ENCODE measurements around the gene SDK1.

Gene SDK1

GRCh38 chr7:3892686-3893085 is 591.6 kb downstream of the SDK1 start:
- no peaks in the 10 kb centered on the region; a peak in 1 of 3 replicates for H3K36me3 ChIP-seq (ENCODE audit: control insufficient read depth in 2 of 2, insufficient read depth in 1 of 2, low read length in 2 of 2)
- POLR2A ChIA-PET = no interaction called here
- CTCF ChIA-PET = no interaction called here
- no peak overlapping the region for H3K27ac ChIP-seq (ENCODE audit: extremely low read depth, low read depth, low read length)
- H3K9me3 ChIP-seq (ENCODE audit: control insufficient read depth, insufficient read depth, low read depth, low read length) = no peaks in the 10 kb centered on the region
- H3K4me1 ChIP-seq (ENCODE audit: control insufficient read depth, insufficient read depth, low read length) = no peaks in the 10 kb centered on the region
- no peak overlapping the region for H3K4me3 ChIP-seq (ENCODE audit: low read depth, low read length)
- TF ChIP-seq ZNF335 (tag by site-specific recombination; conservative IDR thresholded peaks at IDR 0.05) (no peak), ZNF670 (tag by site-specific recombination; IDR thresholded peaks at IDR 0.05; ENCODE audit: low read depth) (no peak), YY1 (tag by site-specific recombination; IDR thresholded peaks at IDR 0.05) (no peak), ZNF610 (tag by site-specific recombination; IDR thresholded peaks at IDR 0.05; ENCODE audit: borderline replicate concordance) (no peak), GLI4 (tag by site-specific recombination; IDR thresholded peaks at IDR 0.05) (no peak), ZNF585B (tag by site-specific recombination; IDR thresholded peaks at IDR 0.05) (no peak), ZNF280D (tag by site-specific recombination; IDR thresholded peaks at IDR 0.05) (no peak), ZNF473 (tag by site-specific recombination; IDR thresholded peaks at IDR 0.05) (no peak), ZSCAN5A (tag by site-specific recombination; IDR thresholded peaks at IDR 0.05) (no peak)

DNA sequence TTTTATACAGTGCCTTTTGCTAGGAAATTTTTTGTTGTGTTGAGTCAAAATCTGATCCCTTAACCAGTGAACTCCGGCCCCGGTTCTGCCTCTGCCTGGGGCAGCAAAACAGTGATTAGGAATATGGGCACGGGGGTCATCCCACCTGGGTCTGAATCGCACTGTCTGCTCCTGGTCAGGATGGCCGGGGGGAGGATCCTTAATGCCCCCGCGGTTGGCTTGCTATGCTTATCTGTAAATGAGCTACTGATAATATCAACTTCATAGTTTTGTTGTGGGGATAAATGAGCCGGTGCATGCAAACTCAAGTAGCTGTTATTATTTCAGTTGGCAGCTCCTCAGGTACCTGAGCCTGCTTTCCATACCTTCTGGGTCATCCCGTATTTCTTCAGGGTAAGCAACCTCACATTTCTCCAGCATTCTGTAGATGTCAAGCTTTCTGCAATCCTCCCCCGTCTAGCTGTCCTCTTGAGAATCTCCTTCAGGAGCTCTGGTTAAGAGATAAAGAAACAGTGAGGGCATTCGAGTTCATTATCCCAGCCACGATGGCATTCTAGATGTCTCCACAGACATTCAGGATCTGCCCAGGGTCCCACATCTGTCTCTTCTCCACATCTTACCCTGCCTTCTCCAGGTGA is 592.2 kb downstream of the SDK1 start:
- H3K4me3 ChIP-seq (ENCODE audit: low read depth, low read length) = no peak overlapping the region
- no peaks in the 10 kb centered on the region for H3K4me1 ChIP-seq (ENCODE audit: control insufficient read depth, insufficient read depth, low read length)
- H3K27ac ChIP-seq (ENCODE audit: extremely low read depth, low read depth, low read length) = no peak overlapping the region
- H3K9me3 ChIP-seq (ENCODE audit: control insufficient read depth, insufficient read depth, low read depth, low read length) = no peaks in the 10 kb centered on the region
- no peaks in the 10 kb centered on the region; a peak in 1 of 3 replicates for H3K36me3 ChIP-seq (ENCODE audit: control insufficient read depth in 2 of 2, insufficient read depth in 1 of 2, low read length in 2 of 2)
- no peak for TF ChIP-seq ZBTB6 (tag by site-specific recombination; IDR thresholded peaks at IDR 0.05)
- TF ChIP-seq ZNF621 (tag by site-specific recombination; IDR thresholded peaks at IDR 0.05) = no peak
- TF ChIP-seq ZFP37 (tag by site-specific recombination; IDR thresholded peaks at IDR 0.05) = no peak
- TF ChIP-seq ZNF501 (tag by site-specific recombination; IDR thresholded peaks at IDR 0.05) = no peak
- TF ChIP-seq ZNF146 (tag by site-specific recombination; IDR thresholded peaks at IDR 0.05) = no peak
- TF ChIP-seq ZNF114 (tag by site-specific recombination; IDR thresholded peaks at IDR 0.05) = no peak
- TF ChIP-seq ZNF777 (tag by site-specific recombination; IDR thresholded peaks at IDR 0.05; ENCODE audit: borderline replicate concordance) = no peak
- TF ChIP-seq ZXDB (tag by site-specific recombination; IDR thresholded peaks at IDR 0.05) = no peak
- TF ChIP-seq ZNF155 (tag by site-specific recombination; IDR thresholded peaks at IDR 0.05) = no peak
- no peak for TF ChIP-seq ZBTB17 (tag by site-specific recombination; IDR thresholded peaks at IDR 0.05)
- TF ChIP-seq GLIS2 (tag by site-specific recombination; IDR thresholded peaks at IDR 0.05) = no peak
- TF ChIP-seq, protein P1, sequence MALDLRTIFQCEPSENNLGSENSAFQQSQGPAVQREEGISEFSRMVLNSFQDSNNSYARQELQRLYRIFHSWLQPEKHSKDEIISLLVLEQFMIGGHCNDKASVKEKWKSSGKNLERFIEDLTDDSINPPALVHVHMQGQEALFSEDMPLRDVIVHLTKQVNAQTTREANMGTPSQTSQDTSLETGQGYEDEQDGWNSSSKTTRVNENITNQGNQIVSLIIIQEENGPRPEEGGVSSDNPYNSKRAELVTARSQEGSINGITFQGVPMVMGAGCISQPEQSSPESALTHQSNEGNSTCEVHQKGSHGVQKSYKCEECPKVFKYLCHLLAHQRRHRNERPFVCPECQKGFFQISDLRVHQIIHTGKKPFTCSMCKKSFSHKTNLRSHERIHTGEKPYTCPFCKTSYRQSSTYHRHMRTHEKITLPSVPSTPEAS (tag by site-specific recombination; IDR thresholded peaks at IDR 0.05) = no peak
- no peak for TF ChIP-seq ZNF580 (tag by site-specific recombination; IDR thresholded peaks at IDR 0.05)
- no peak for TF ChIP-seq BCL11A (tag by site-specific recombination; IDR thresholded peaks at IDR 0.05; ENCODE audit: low read depth)
- TF ChIP-seq ZNF670 (tag by site-specific recombination; IDR thresholded peaks at IDR 0.05; ENCODE audit: low read depth) = no peak
- TF ChIP-seq ZNF426 (tag by site-specific recombination; IDR thresholded peaks at IDR 0.05) = no peak
- no peak for TF ChIP-seq ZNF837 (tag by site-specific recombination; IDR thresholded peaks at IDR 0.05)
- no peak for TF ChIP-seq ZNF174 (tag by site-specific recombination; IDR thresholded peaks at IDR 0.05)
- TF ChIP-seq GLI2 (tag by site-specific recombination; IDR thresholded peaks at IDR 0.05; ENCODE audit: borderline replicate concordance, low read depth) = no peak
- no peak for TF ChIP-seq ZNF18 (tag by site-specific recombination; IDR thresholded peaks at IDR 0.05)
- POLR2A ChIA-PET = no interaction called here
- CTCF ChIA-PET = no interaction called here

Data from HEK293 (cell line).